A673 (cell line): ENCODE data around the gene APIP. TPM values are rescaled to one million over a fixed set of nuclear protein-coding genes. Genes with fewer than 3 reads are reported as not detected.
A peak's percentile ranks its signal among the peaks of the same experiment; 100 is the strongest.

Experiments used
- BruUV-seq: library from RNA; stranded (reverse); fragments of 400-500 nt; replicated peaks from 2 replicates; lab custom pipeline; 2021; lab: Mats Ljungman, UMichigan
- CTCF ChIA-PET: fragments of 300-600 bp; sonication (Branson Sonifier 250); formaldehyde crosslinking; loops from one replicate; lab custom pipeline; 2022; ENCODE audit warnings: antibody characterized with exemption; lab: Charles Lee
- POLR2A ChIA-PET: fragments of 300-600 bp; sonication (Branson Sonifier 250); formaldehyde crosslinking; loops from one replicate; lab custom pipeline; 2022; ENCODE audit warnings: antibody characterized with exemption; ENCODE audit not compliant: low non-redundant PET; lab: Charles Lee
- DNase-seq: peaks from one replicate; pipeline ENCODE4 v3.0.0-alpha.2; 2015; ENCODE audit warnings: low spot score
- H3K27ac ChIP-seq: fragments of 200-600 bp; sonication (generic); 2 replicates; pipeline ENCODE4 v1.5.1; 2016; ENCODE audit warnings: mixed run types, low read depth, mild to moderate bottlenecking, mixed read lengths, antibody characterized with exemption, low read length; ENCODE audit not compliant: poor library complexity, severe bottlenecking
- H3K27me3 ChIP-seq: fragments of 200-600 bp; sonication (generic); replicated peaks from 2 replicates; pipeline ENCODE4 v1.6.1; 2017; ENCODE audit warnings: mixed run types, low read depth, mild to moderate bottlenecking, mixed read lengths, antibody characterized with exemption, low read length; ENCODE audit not compliant: insufficient read depth, poor library complexity
- H3K36me3 ChIP-seq: fragments of 200-600 bp; sonication (generic); 2 replicates; pipeline ENCODE4 v1.6.1; 2016; ENCODE audit warnings: mixed run types, mild to moderate bottlenecking, mixed read lengths, antibody characterized with exemption, low read length; ENCODE audit not compliant: insufficient read depth, poor library complexity, severe bottlenecking
- H3K4me1 ChIP-seq: fragments of 200-600 bp; sonication (generic); 2 replicates; pipeline ENCODE4 v1.6.1; 2017; ENCODE audit warnings: mixed run types, mild to moderate bottlenecking, mixed read lengths, antibody characterized with exemption, low read length; ENCODE audit not compliant: insufficient read depth, poor library complexity, severe bottlenecking
- H3K4me3 ChIP-seq: fragments of 200-600 bp; sonication (generic); 2 replicates; pipeline ENCODE4 v1.5.1; 2016; ENCODE audit warnings: low read depth, mixed run types, mild to moderate bottlenecking, mixed read lengths, low read length; ENCODE audit not compliant: poor library complexity, severe bottlenecking
- H3K9me3 ChIP-seq: fragments of 200-600 bp; sonication (generic); 2 replicates; pipeline ENCODE4 v1.6.1; 2016; ENCODE audit warnings: mixed run types, low read depth, mild to moderate bottlenecking, mixed read lengths, antibody characterized with exemption, low read length; ENCODE audit not compliant: poor library complexity, severe bottlenecking
- CTCF ChIP-seq: fragments of 300-800, 200-600 bp; sonication (generic); conservative IDR thresholded peaks from 2 replicates; pipeline ENCODE4 v1.5.1; 2017; ENCODE audit warnings: low read depth, mild to moderate bottlenecking, antibody characterized with exemption, low read length, moderate library complexity, mixed read lengths
- EZH2 ChIP-seq: fragments of 200-600 bp; sonication (generic); IDR thresholded peaks from 2 replicates; pipeline ENCODE4 v1.6.1; 2017; ENCODE audit warnings: borderline replicate concordance, low read depth, mild to moderate bottlenecking, mixed read lengths, antibody characterized with exemption, low read length; ENCODE audit not compliant: poor library complexity, severe bottlenecking
- intact Hi-C: fragments of 100-400 bp; cut with micrococcal nuclease; formaldehyde crosslinking; loops from one replicate; pipeline ENCODE4 v1.10.0; 2022; ENCODE audit not compliant: unreplicated experiment
- total RNA-seq: library from RNA; stranded (reverse); gene quantifications from 2 replicates; pipeline ENCODE4 v1.2.3, GENCODE V29; 2021

The APIP gene
- total RNA-seq, 1 experiment from 2014 or later, result 99.8 TPM

- no peak for TF ChIP-seq CTCF
- TF ChIP-seq EZH2, result no peak
- H3K27ac ChIP-seq, result no peak overlapping the region
- H3K4me3 ChIP-seq, result no peak overlapping the region
- H3K36me3 ChIP-seq, result no peaks in the 10 kb centered on the region
- H3K4me1 ChIP-seq, result no peaks in the 10 kb centered on the region
- POLR2A ChIA-PET, result interaction anchor here (0.5 kb wide), 1 partner anchor 1483 kb away, joined by 3 read pairs; no protein-coding TSS in a partner anchor
- H3K9me3 ChIP-seq, result no peaks in the 10 kb centered on the region
- intact Hi-C loops, result no loop called here
- H3K27me3 ChIP-seq, result peaks cover 10% of the 10 kb centered on the region
- DNase-seq, result no peak
- CTCF ChIA-PET, result interaction anchor here (1.0 kb wide), 1 partner anchor 16 kb away, joined by 3 read pairs; no protein-coding TSS in a partner anchor
- no TSS peak for BruUV-seq
These were observed 59.9 kb downstream of the APIP start for GRCh38 chr11:34856251-34856650.

GRCh38 chr11:34855754-34856095 is 60.5 kb downstream of the APIP start:
- ChIA-PET POLR2A (no interaction called here), CTCF (interaction anchor here (1.0 kb wide), 1 partner anchor 16 kb away, joined by 3 read pairs; no protein-coding TSS in a partner anchor)
- peak; percentile 23 for DNase-seq
- no peaks in the 10 kb centered on the region for H3K4me1 ChIP-seq
- TF ChIP-seq CTCF (peak; percentile 29; the same call in 1 of the 2 replicates), EZH2 (no peak)
- H3K27ac ChIP-seq, result no peak overlapping the region
- no peaks in the 10 kb centered on the region for H3K36me3 ChIP-seq
- intact Hi-C loops, result no loop called here
- H3K27me3 ChIP-seq, result peaks cover 16% of the 10 kb centered on the region
- BruUV-seq, result no TSS peak
- H3K4me3 ChIP-seq, result no peak overlapping the region
- H3K9me3 ChIP-seq, result no peaks in the 10 kb centered on the region

- Histone ChIP-seq H3K9me3 (no peaks in the 10 kb centered on the region), H3K4me3 (no peak overlapping the region), H3K36me3 (no peaks in the 10 kb centered on the region), H3K4me1 (no peaks in the 10 kb centered on the region), H3K27ac (no peak overlapping the region), H3K27me3 (peaks cover 19% of the 10 kb centered on the region)
- no peak for TF ChIP-seq CTCF
- no peak for TF ChIP-seq EZH2
- POLR2A ChIA-PET, result no interaction called here
- intact Hi-C loops, result no loop called here
- CTCF ChIA-PET, result interaction anchor here (1.0 kb wide), 1 partner anchor 15 kb away, joined by 3 read pairs; no protein-coding TSS in a partner anchor
- BruUV-seq, result no TSS peak
- no peak for DNase-seq
These were observed 61.0 kb downstream of the APIP start for GRCh38 chr11:34855021-34855753.
